Calu3 (cell line): ENCODE measurements around the gene C1QL2. TPM values are rescaled to one million over a fixed set of nuclear protein-coding genes. Genes with fewer than 3 reads are reported as not detected.

ENCODE experiments used
- BruUV-seq: library from RNA; stranded (reverse); fragments of 400-500 nt; replicated peaks from 2 replicates; lab custom pipeline; 2021; lab: Mats Ljungman, UMichigan
- CTCF ChIA-PET: fragments of 300-600 bp; sonication (Branson Sonifier 250); formaldehyde crosslinking; loops from one replicate; lab custom pipeline; 2022; ENCODE audit warnings: antibody characterized with exemption; lab: Charles Lee
- DNase-seq: peaks from one replicate; pipeline ENCODE4 v3.0.0; 2022
- H3K27ac Mint-ChIP-seq: one replicate; pipeline ENCODE4 v1.8.0; 2022; ENCODE audit warnings: mixed read lengths; ENCODE audit not compliant: unreplicated experiment
- H3K27me3 Mint-ChIP-seq: one replicate; pipeline ENCODE4 v1.8.0; 2022; ENCODE audit warnings: mixed read lengths; ENCODE audit not compliant: unreplicated experiment
- H3K36me3 Mint-ChIP-seq: one replicate; pipeline ENCODE4 v1.8.0; 2022; ENCODE audit warnings: mild to moderate bottlenecking, moderate library complexity, mixed read lengths; ENCODE audit not compliant: insufficient read depth, unreplicated experiment
- H3K4me1 Mint-ChIP-seq: one replicate; pipeline ENCODE4 v1.8.0; 2022; ENCODE audit warnings: mild to moderate bottlenecking, low read depth, mixed read lengths; ENCODE audit not compliant: unreplicated experiment
- H3K4me3 Mint-ChIP-seq: one replicate; pipeline ENCODE4 v1.8.0; 2022; ENCODE audit warnings: mild to moderate bottlenecking, low read depth, moderate library complexity, mixed read lengths; ENCODE audit not compliant: unreplicated experiment
- H3K9me3 Mint-ChIP-seq: one replicate; pipeline ENCODE4 v1.8.0; 2022; ENCODE audit warnings: low read depth, mixed read lengths; ENCODE audit not compliant: unreplicated experiment
- CTCF ChIP-seq: fragments of 200-600 bp; IDR thresholded peaks from one replicate; pipeline ENCODE4 v1.8.0; 2022; ENCODE audit warnings: antibody characterized with exemption; ENCODE audit not compliant: unreplicated experiment
- intact Hi-C: fragments of 100-400 bp; cut with micrococcal nuclease; formaldehyde crosslinking; loops from one replicate; pipeline ENCODE4 v1.10.0; 2022; ENCODE audit not compliant: unreplicated experiment
- total RNA-seq: library from RNA; stranded (reverse); gene quantifications from 2 replicates; pipeline ENCODE4 v1.2.3, GENCODE V29; 2022

C1QL2 gene
- total RNA-seq, 1 experiment from 2014 or later, result not detected

- no peak for TF ChIP-seq CTCF
- CTCF ChIA-PET, result interaction anchor here (0.6 to 0.9 kb wide), 3 partner anchors 11 to 233 kb away, joined by 3 to 5 read pairs (median 4); no protein-coding TSS in a partner anchor
- Mint-ChIP-seq H3K4me3 (no peak overlapping the region), H3K4me1 (peaks cover 36% of the 10 kb centered on the region), H3K36me3 (no peaks in the 10 kb centered on the region), H3K27me3 (peaks cover 20% of the 10 kb centered on the region), H3K27ac (no peak overlapping the region), H3K9me3 (no peaks in the 10 kb centered on the region)
- intact Hi-C loops, result no loop called here
- no TSS peak for BruUV-seq
- no peak for DNase-seq
Measured at GRCh38 chr2:119197529-119198239, 39.1 kb upstream of the C1QL2 start.

GRCh38 chr2:119197126-119197405 lies 38.5 kb upstream of the C1QL2 start:
- Mint-ChIP-seq H3K4me1 (peaks cover 30% of the 10 kb centered on the region), H3K4me3 (no peak overlapping the region), H3K27ac (no peak overlapping the region), H3K27me3 (peaks cover 20% of the 10 kb centered on the region), H3K36me3 (no peaks in the 10 kb centered on the region), H3K9me3 (no peaks in the 10 kb centered on the region)
- intact Hi-C loops, result no loop called here
- no peak for DNase-seq
- TF ChIP-seq CTCF, result no peak
- BruUV-seq, result no TSS peak
- CTCF ChIA-PET, result interaction anchor here (0.6 to 0.9 kb wide), 2 partner anchors 44 to 234 kb away, joined by 3 to 4 read pairs; no protein-coding TSS in a partner anchor

GRCh38 chr2:119196301-119197125 lies 38.0 kb upstream of the C1QL2 start:
- no peaks in the 10 kb centered on the region for H3K36me3 Mint-ChIP-seq
- no peak for TF ChIP-seq CTCF
- H3K27me3 Mint-ChIP-seq, result peaks cover 20% of the 10 kb centered on the region
- H3K4me3 Mint-ChIP-seq, result no peak overlapping the region
- BruUV-seq, result no TSS peak
- intact Hi-C loops, result no loop called here
- H3K9me3 Mint-ChIP-seq, result no peaks in the 10 kb centered on the region
- CTCF ChIA-PET, result interaction anchor here (0.9 kb wide), 1 partner anchor 45 kb away, joined by 3 read pairs; no protein-coding TSS in a partner anchor
- no peak overlapping the region for H3K27ac Mint-ChIP-seq
- peaks cover 30% of the 10 kb centered on the region for H3K4me1 Mint-ChIP-seq
- no peak for DNase-seq

DNA sequence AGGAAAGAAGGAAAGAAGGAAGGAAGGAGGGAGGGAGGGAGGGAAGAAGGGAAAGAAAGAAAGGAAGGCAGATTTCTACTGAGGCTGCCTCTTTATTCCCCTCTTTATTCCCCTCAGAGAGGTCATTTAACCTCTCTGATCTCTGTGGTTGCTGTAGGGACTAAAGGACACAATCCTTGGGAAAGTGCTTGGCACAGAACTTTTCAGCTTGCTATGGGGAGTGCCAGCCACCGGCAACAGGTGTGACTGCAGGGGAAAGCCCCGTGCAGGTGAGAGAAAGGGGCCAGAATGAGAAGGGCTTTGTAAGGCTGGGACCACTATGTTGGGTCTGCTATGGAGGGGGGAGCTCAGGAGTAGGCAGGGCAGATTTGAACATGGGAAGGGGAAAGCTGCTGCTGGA lies 37.3 kb upstream of the C1QL2 start:
- Mint-ChIP-seq H3K36me3 (no peaks in the 10 kb centered on the region), H3K27me3 (peaks cover 20% of the 10 kb centered on the region), H3K9me3 (no peaks in the 10 kb centered on the region), H3K4me1 (peaks cover 30% of the 10 kb centered on the region), H3K27ac (no peak overlapping the region), H3K4me3 (no peak overlapping the region)
- TF ChIP-seq CTCF, result no peak
- intact Hi-C loops, result no loop called here
- no peak for DNase-seq
- BruUV-seq, result no TSS peak
- CTCF ChIA-PET, result no interaction called here
